IPS-11a (cell line): ENCODE results near the gene IKBKE.

Source experiments
- H3K4me3 ChIP-seq: one replicate; pipeline ENCODE4 v1.5.1; 2013; ENCODE audit warnings: low read depth, low read length, control low read depth

Gene IKBKE

GRCh38 chr1:206510371-206510770, 40.1 kb downstream of the IKBKE start:
- no peak overlapping the region for H3K4me3 ChIP-seq

- H3K4me3 ChIP-seq = no peak overlapping the region
These were observed 41.2 kb downstream of the IKBKE start for GRCh38 chr1:206511362-206512057.

- no peak overlapping the region for H3K4me3 ChIP-seq
These were observed 42.0 kb downstream of the IKBKE start for GRCh38 chr1:206512058-206512850.

- H3K4me3 ChIP-seq = no peak overlapping the region
These were observed 42.5 kb downstream of the IKBKE start for GRCh38 chr1:206512851-206513180.

GRCh38 chr1:206513312-206514111, 43.2 kb downstream of the IKBKE start:
- H3K4me3 ChIP-seq = no peak overlapping the region

GRCh38 chr1:206514813-206515387, 44.6 kb downstream of the IKBKE start:
- H3K4me3 ChIP-seq = no peak overlapping the region

- H3K4me3 ChIP-seq = no peak overlapping the region
These were observed 46.4 kb downstream of the IKBKE start for GRCh38 chr1:206516728-206516990.

- no peak overlapping the region for H3K4me3 ChIP-seq
These were observed 47.5 kb downstream of the IKBKE start for GRCh38 chr1:206517784-206518183.

GRCh38 chr1:206518206-206518605, 47.9 kb downstream of the IKBKE start:
- no peak overlapping the region for H3K4me3 ChIP-seq

GRCh38 chr1:206518743-206519142, 48.5 kb downstream of the IKBKE start:
- H3K4me3 ChIP-seq = no peak overlapping the region

GRCh38 chr1:206521127-206521526, 50.9 kb downstream of the IKBKE start:
- H3K4me3 ChIP-seq = no peak overlapping the region

- no peak overlapping the region for H3K4me3 ChIP-seq
These were observed 51.6 kb downstream of the IKBKE start for GRCh38 chr1:206521694-206522402.

GRCh38 chr1:206524739-206525364, 54.6 kb downstream of the IKBKE start:
- H3K4me3 ChIP-seq = no peak overlapping the region

- H3K4me3 ChIP-seq = no peak overlapping the region
These were observed 56.0 kb downstream of the IKBKE start for GRCh38 chr1:206526064-206526911.

GRCh38 chr1:206529425-206529824, 59.1 kb downstream of the IKBKE start:
- H3K4me3 ChIP-seq = no peak overlapping the region

- no peak overlapping the region for H3K4me3 ChIP-seq
These were observed 62.1 kb downstream of the IKBKE start for GRCh38 chr1:206532368-206532767.

- H3K4me3 ChIP-seq = no peak overlapping the region
These were observed 64.3 kb downstream of the IKBKE start for GRCh38 chr1:206534552-206534951.

GRCh38 chr1:206535853-206536188, 65.5 kb downstream of the IKBKE start:
- no peak overlapping the region for H3K4me3 ChIP-seq

- H3K4me3 ChIP-seq = no peak overlapping the region
These were observed 66.9 kb downstream of the IKBKE start for GRCh38 chr1:206537141-206537540.
